ENCODE data around the gene IL6ST. TPM values are rescaled to one million over a fixed set of nuclear protein-coding genes. Genes with fewer than 3 reads are reported as not detected.
"Not testable (repeated sequence)": the region's sequence is repeated elsewhere in the genome, so short reads cannot be mapped to it uniquely, and the experiment has no call there.

The IL6ST gene
- total RNA-seq, 2 experiments from 2014 or later = 93.4 to 103 TPM

DNA sequence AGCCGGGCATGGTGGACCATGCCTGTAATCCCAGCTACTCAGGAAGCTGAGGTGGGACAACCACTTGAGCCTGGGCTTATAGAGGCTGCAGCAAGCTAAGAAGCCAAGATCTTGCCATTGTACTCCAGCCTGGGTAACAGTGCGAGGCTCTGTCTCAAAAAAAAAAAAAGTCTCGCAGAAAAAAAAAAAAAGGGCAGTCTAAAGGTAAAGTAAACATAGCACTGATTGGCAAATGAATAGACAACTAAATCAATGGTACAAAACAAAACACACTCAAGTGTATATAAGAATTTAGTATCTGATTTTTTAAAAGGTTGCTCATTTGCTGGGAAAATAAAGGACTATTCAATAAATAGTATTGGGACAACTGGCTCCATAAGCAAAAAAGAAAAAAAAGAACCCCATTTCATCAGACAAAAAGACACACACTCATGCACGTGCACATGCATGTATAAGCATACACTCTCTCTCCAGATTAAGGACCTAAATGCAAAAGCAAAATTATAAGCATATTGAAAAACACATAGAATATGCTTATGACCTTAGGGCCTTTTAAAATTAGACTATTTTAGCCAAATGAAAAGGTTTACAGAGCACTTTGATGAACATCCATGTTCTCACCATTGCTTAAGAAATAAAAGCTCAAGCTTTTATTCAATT, 5.7 kb downstream of the IL6ST start:
- CTCF ChIA-PET = interaction anchor here (0.7 to 2.2 kb wide), 7 partner anchors 9 to 213 kb away, joined by 3 to 6 read pairs (median 4); no protein-coding TSS in a partner anchor
- H3K9me3 Mint-ChIP-seq = peaks cover 4% of the 10 kb centered on the region
- H3K36me3 Mint-ChIP-seq (ENCODE audit: low read depth) = peaks cover 58% of the 10 kb centered on the region
- H3K4me1 Mint-ChIP-seq (ENCODE audit: low read depth) = peaks cover 80% of the 10 kb centered on the region
- peak overlapping the region; percentile 100 for H3K4me3 Mint-ChIP-seq
- no peaks in the 10 kb centered on the region for H3K27me3 Mint-ChIP-seq (ENCODE audit: low read depth)
- peak overlapping the region; percentile 82 for H3K27ac Mint-ChIP-seq
- intact Hi-C loops (cut with micrococcal nuclease) = loop anchor here (5.0 kb wide), 1 partner anchor 828 kb away; the partner anchor contains the start of gene MAP3K1
- no peak for DNase-seq

DNA sequence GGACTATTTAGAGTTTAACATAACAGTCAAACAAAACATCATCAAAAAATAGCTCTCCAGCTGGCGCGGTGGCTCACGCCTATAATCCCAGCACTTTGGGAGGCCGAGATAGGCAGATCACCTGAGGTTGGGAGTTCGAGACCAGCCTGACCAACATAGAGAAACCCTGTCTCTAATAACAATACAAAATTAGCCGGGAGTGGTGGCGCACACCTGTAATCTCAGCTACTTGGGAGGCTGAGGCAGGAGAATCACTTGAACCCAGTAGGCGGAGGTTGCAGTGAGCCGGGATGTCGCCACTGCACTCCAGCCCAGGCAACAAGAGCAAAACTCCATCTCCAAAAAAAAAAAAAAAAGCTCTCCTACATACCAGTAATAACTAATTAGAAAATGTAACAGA, 6.3 kb downstream of the IL6ST start:
- not testable (repeated sequence) for DNase-seq; H3K27me3 Mint-ChIP-seq (ENCODE audit: low read depth); H3K9me3 Mint-ChIP-seq
- Mint-ChIP-seq H3K36me3 (ENCODE audit: low read depth) (peaks cover 54% of the 10 kb centered on the region), H3K4me1 (ENCODE audit: low read depth) (peaks cover 84% of the 10 kb centered on the region), H3K27ac (peak overlapping the region; percentile 75), H3K4me3 (peak overlapping the region; percentile 62)
- intact Hi-C loops (cut with micrococcal nuclease) = loop anchor here (5.0 kb wide), 1 partner anchor 829 kb away; the partner anchor contains the start of gene MAP3K1
- CTCF ChIA-PET = interaction anchor here (0.7 to 2.2 kb wide), 4 partner anchors 60 to 213 kb away, joined by 3 to 6 read pairs (median 4); no protein-coding TSS in a partner anchor

DNA sequence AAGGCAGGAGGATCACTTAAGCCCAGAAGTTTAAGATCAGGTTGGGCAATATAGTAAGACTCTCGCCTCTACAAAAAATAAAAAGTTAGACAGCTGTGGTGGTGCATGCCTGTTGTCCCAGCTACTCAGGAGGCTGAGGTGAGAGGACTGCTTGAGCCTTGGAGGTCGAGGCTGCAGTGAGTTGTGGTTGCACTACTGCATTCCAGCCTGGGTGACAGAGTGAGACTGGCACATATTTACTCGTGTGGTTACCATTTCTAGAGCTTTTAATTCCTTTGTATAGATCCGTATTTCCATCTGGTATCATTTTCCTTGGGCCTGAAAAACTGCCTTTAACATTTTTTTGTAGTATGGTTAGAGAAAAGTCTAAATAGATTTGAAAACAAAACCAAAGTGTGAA, 7.8 kb downstream of the IL6ST start:
- intact Hi-C loops (cut with micrococcal nuclease) = loop anchor here (5.0 kb wide), 1 partner anchor 830 kb away; the partner anchor contains the start of gene MAP3K1
- Mint-ChIP-seq H3K36me3 (ENCODE audit: low read depth) (peaks cover 47% of the 10 kb centered on the region), H3K4me1 (ENCODE audit: low read depth) (peaks cover 91% of the 10 kb centered on the region), H3K9me3 (peaks cover 4% of the 10 kb centered on the region), H3K27me3 (ENCODE audit: low read depth) (no peaks in the 10 kb centered on the region), H3K27ac (peak overlapping the region; percentile 80), H3K4me3 (peak overlapping the region; percentile 1)
- CTCF ChIA-PET = interaction anchor here (0.9 kb wide), 1 partner anchor 13 kb away, joined by 4 read pairs; no protein-coding TSS in a partner anchor
- peak; percentile 27 for DNase-seq

DNA sequence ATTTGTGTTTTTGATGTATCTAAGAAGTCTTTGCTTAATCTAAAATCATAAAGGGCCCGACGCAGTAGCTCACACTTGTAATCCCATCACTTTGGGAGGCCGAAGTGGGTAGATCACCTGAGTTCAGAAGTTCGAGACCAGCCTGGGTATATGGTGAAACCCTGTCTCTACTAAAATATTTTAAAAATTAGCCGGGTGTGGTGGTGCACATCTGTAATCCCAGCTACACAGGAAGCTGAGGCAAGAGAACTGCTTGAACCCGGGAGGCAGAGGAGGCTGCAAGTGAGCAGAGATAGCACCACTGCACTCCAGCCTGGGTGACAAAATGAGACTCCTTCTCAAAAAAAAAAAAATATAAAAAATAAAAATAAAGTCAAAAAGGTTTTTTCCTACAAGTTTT, 9.6 kb downstream of the IL6ST start:
- no peaks in the 10 kb centered on the region for H3K27me3 Mint-ChIP-seq (ENCODE audit: low read depth)
- peak overlapping the region; percentile 44 for H3K4me3 Mint-ChIP-seq
- peaks cover 40% of the 10 kb centered on the region for H3K36me3 Mint-ChIP-seq (ENCODE audit: low read depth)
- CTCF ChIA-PET = interaction anchor here (0.6 to 4.3 kb wide), 3 partner anchors 49 to 216 kb away, joined by 3 to 37 read pairs (median 4); no protein-coding TSS in a partner anchor
- peaks cover 2% of the 10 kb centered on the region for H3K9me3 Mint-ChIP-seq
- intact Hi-C loops (cut with micrococcal nuclease) = loop anchor here (5.0 kb wide), 1 partner anchor 832 kb away; the partner anchor contains the start of gene MAP3K1
- H3K4me1 Mint-ChIP-seq (ENCODE audit: low read depth) = peaks cover 83% of the 10 kb centered on the region
- H3K27ac Mint-ChIP-seq = peak overlapping the region; percentile 88
- peak; percentile 47 for DNase-seq

DNA sequence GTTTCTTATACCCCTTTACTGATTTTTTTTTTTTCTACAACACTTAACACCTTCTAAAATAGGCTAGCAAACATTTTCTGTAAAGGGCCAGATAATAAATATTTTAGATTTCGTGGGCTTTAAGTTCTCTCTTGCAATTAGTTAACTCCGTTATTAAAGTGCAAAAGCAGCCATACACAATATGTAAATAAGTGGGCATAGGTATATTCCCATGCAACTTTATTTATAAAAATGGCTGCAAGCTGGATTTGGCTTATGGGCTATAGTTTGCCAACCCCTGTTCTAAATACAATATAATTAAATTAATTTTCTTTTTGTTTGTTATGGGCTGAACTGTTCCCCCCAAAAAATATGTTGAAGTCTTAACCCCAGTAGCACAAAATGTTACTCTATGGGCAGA, 10.8 kb downstream of the IL6ST start:
- Mint-ChIP-seq H3K9me3 (peaks cover 2% of the 10 kb centered on the region), H3K27me3 (ENCODE audit: low read depth) (no peaks in the 10 kb centered on the region), H3K4me1 (ENCODE audit: low read depth) (peaks cover 81% of the 10 kb centered on the region), H3K36me3 (ENCODE audit: low read depth) (peaks cover 40% of the 10 kb centered on the region), H3K27ac (peak overlapping the region; percentile 88), H3K4me3 (peak overlapping the region; percentile 19)
- intact Hi-C loops (cut with micrococcal nuclease) = loop anchor here (1.0 to 5.0 kb wide), 3 partner anchors 217 to 812 kb away; partner anchors contain the start of gene CDC20B
- no peak for DNase-seq
- CTCF ChIA-PET = interaction anchor here (0.6 to 4.3 kb wide), 3 partner anchors 18 to 217 kb away, joined by 3 to 37 read pairs (median 6); no protein-coding TSS in a partner anchor

DNA sequence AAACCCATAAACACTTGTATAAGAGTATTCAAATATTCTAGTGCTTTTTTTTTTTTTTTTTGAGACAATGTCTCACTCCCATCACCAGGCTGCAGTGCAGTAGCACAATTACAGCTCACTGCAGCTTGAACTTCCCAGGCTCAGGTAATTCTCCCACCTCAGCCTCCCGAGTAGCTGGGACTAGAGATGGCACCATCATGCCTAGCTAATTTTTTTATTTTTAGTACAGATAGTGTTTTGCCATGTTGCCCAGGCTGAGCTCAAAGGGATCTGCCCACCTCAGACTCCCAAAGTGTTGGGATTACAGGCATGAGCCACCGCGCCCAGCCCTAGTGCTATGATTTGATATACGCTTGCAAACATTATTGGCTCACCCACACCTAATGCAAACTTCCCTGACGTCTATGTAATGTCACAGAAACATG, 11.8 kb downstream of the IL6ST start:
- H3K4me1 Mint-ChIP-seq (ENCODE audit: low read depth) = peaks cover 82% of the 10 kb centered on the region
- peak overlapping the region; percentile 87 for H3K27ac Mint-ChIP-seq

DNA sequence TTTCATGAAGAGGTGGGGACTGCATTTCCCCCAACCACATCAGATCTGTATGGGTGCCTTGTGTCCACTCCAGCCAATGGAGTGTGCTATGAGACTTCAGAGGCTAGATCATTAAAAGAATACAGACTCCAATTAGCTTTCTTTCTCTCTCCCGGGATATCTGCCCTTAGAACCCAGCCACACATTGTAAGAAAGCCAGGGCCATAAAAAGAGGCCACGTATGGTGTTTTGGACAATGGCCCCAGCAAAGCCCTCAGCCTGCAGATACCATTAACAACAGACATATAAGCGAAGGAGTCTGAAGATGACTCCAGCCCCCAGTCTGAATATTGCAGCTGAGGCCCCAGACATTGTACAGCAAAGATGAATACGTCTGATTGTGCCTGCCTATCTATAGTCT, 21.5 kb downstream of the IL6ST start:
- Mint-ChIP-seq H3K4me3 (no peak overlapping the region), H3K27me3 (ENCODE audit: low read depth) (no peaks in the 10 kb centered on the region), H3K27ac (peak overlapping the region; percentile 13), H3K9me3 (no peaks in the 10 kb centered on the region), H3K4me1 (ENCODE audit: low read depth) (peaks cover 77% of the 10 kb centered on the region), H3K36me3 (ENCODE audit: low read depth) (peaks cover 52% of the 10 kb centered on the region)
- CTCF ChIA-PET = interaction anchor here (0.6 to 1.4 kb wide), 4 partner anchors 14 to 229 kb away, joined by 3 to 4 read pairs (median 4); no protein-coding TSS in a partner anchor
- intact Hi-C loops (cut with micrococcal nuclease) = no loop called here
- DNase-seq = no peak

More for the DNA sequence above, 11.8 kb downstream of the IL6ST start:
- CTCF ChIA-PET = interaction anchor here (0.5 to 4.3 kb wide), 15 partner anchors 8 to 287 kb away, joined by 3 to 37 read pairs (median 3); no protein-coding TSS in a partner anchor
- peaks cover 2% of the 10 kb centered on the region for H3K9me3 Mint-ChIP-seq
- peak overlapping the region; percentile 61 for H3K4me3 Mint-ChIP-seq
- H3K27me3 Mint-ChIP-seq (ENCODE audit: low read depth) = no peaks in the 10 kb centered on the region
- DNase-seq = peak; percentile 53
- intact Hi-C loops (cut with micrococcal nuclease) = loop anchor here (1.0 to 5.0 kb wide), 3 partner anchors 218 to 811 kb away; partner anchors contain the start of gene CDC20B
- peaks cover 37% of the 10 kb centered on the region for H3K36me3 Mint-ChIP-seq (ENCODE audit: low read depth)

DNA sequence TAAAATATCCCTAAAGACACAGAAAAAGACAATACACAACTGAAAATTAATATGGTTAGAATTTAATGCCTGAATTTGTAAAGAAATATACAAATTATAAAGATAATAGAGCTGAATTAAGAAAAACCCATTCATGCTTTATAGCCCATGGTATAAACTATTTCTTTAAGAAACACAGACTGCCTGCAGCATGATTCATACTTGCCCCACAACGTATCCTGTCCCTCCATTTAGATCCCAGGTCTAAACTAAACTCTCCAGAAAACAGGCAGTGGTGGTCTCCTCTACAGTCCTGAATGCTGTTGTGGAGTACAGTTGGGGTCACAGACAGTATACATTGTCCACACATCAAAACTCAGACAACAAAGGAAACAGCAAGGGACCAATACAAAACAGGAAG, 24.8 kb downstream of the IL6ST start:
- CTCF ChIA-PET = interaction anchor here (3.1 kb wide), 1 partner anchor 33 kb away, joined by 9 read pairs; no protein-coding TSS in a partner anchor
- DNase-seq = no peak
- Mint-ChIP-seq H3K4me3 (no peak overlapping the region), H3K9me3 (no peaks in the 10 kb centered on the region), H3K27me3 (ENCODE audit: low read depth) (no peaks in the 10 kb centered on the region), H3K4me1 (ENCODE audit: low read depth) (peaks cover 71% of the 10 kb centered on the region), H3K27ac (peak overlapping the region; percentile 89), H3K36me3 (ENCODE audit: low read depth) (peaks cover 47% of the 10 kb centered on the region)
- intact Hi-C loops (cut with micrococcal nuclease) = no loop called here

DNA sequence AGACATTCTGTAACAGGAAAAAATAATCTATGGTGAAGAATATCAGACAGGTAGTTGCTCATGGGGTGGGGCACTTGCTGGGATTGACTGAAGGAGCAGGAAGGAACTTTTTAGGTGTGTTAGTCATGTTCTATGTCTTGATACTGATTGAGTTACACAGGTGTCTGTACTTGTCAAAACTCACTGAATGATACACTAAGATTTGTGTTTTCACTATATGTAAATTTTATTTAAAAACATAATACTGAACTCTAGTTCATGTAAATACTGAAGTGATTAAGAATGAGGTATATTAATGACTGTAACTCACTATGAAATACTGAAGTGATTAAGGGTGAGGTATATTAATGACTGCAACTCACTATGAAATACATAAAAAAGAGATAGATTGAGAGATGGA, 28.5 kb downstream of the IL6ST start:
- H3K4me1 Mint-ChIP-seq (ENCODE audit: low read depth) = peaks cover 54% of the 10 kb centered on the region
- DNase-seq = peak; percentile 35
- no peak overlapping the region for H3K4me3 Mint-ChIP-seq
- H3K27me3 Mint-ChIP-seq (ENCODE audit: low read depth) = no peaks in the 10 kb centered on the region
- CTCF ChIA-PET = no interaction called here
- H3K27ac Mint-ChIP-seq = peak overlapping the region; percentile 78
- peaks cover 38% of the 10 kb centered on the region for H3K36me3 Mint-ChIP-seq (ENCODE audit: low read depth)
- intact Hi-C loops (cut with micrococcal nuclease) = loop anchor here (1.0 kb wide), 2 partner anchors 12 to 363 kb away; no protein-coding TSS in a partner anchor
- no peaks in the 10 kb centered on the region for H3K9me3 Mint-ChIP-seq

DNA sequence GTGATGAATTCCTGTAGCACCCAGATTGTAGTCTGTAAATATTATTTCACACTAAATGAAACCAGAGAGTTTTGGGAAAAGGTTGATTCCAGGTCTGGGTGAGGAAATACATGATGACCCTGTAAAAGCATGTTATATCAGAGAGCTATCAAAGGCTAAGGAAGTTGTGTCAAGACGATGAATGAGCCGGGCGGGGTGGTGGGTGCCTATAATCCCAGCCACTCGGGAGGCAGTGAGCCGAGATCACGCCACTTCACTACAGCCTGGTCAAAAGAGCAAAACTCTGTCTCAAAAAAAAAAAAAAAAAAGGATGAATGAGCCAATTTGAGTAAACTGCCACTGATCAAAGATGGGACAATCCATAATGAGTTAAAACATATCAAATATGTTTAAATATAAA, 29.2 kb downstream of the IL6ST start:
- Mint-ChIP-seq H3K36me3 (ENCODE audit: low read depth) (peaks cover 40% of the 10 kb centered on the region), H3K9me3 (no peaks in the 10 kb centered on the region), H3K4me3 (no peak overlapping the region), H3K4me1 (ENCODE audit: low read depth) (peaks cover 54% of the 10 kb centered on the region), H3K27me3 (ENCODE audit: low read depth) (no peaks in the 10 kb centered on the region), H3K27ac (peak overlapping the region; percentile 70)
- intact Hi-C loops (cut with micrococcal nuclease) = loop anchor here (2.0 kb wide), 1 partner anchor 19 kb away; no protein-coding TSS in a partner anchor
- DNase-seq = no peak
- CTCF ChIA-PET = interaction anchor here (1.0 kb wide), 1 partner anchor 12 kb away, joined by 4 read pairs; no protein-coding TSS in a partner anchor

DNA sequence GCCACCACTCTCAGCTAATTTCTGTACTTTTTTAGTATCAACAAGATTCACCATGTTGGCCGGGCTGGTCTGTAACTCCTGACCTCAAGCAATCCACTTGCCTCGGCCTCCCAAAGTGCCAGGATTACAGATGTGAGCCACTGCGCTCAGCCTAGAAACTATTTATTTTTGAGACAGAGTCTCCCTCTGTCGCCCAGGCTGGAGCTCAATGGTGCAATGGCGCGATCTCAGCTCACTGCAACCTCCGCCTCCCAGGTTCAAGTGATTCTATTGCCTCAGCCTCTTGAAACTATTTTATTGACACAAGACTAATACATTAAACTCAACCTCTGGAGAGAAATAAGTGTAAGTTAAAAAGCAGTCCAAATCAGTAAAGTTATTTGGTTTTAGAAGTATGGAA, 34.0 kb downstream of the IL6ST start:
- Mint-ChIP-seq H3K4me3 (no peak overlapping the region), H3K27ac (peak overlapping the region; percentile 79), H3K9me3 (no peaks in the 10 kb centered on the region), H3K4me1 (ENCODE audit: low read depth) (peaks cover 41% of the 10 kb centered on the region), H3K36me3 (ENCODE audit: low read depth) (peaks cover 43% of the 10 kb centered on the region), H3K27me3 (ENCODE audit: low read depth) (no peaks in the 10 kb centered on the region)
- intact Hi-C loops (cut with micrococcal nuclease) = no loop called here
- no peak for DNase-seq
- CTCF ChIA-PET = no interaction called here

DNA sequence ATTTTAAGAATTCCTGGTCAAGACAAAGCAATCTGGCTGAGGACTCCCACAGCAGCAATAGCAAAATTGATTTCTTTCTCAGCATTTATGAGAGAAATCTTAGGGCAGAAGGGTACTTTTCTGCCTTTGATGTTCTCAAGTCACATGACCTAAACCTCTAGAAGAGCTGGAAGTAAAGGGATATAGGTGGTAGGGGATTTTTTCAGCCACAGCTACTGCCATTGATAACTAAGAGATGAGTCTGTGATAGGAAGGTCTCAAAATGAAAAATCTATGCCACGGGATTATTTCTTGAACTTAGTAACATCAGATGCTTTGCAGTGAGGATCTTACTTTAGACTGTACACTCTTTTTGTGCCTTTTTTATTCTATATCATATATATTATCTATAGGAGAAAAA, 35.6 kb downstream of the IL6ST start:
- DNase-seq = no peak
- Mint-ChIP-seq H3K27ac (peak overlapping the region; percentile 55), H3K36me3 (ENCODE audit: low read depth) (peaks cover 46% of the 10 kb centered on the region), H3K9me3 (no peaks in the 10 kb centered on the region), H3K4me1 (ENCODE audit: low read depth) (peaks cover 36% of the 10 kb centered on the region), H3K4me3 (no peak overlapping the region), H3K27me3 (ENCODE audit: low read depth) (no peaks in the 10 kb centered on the region)
- CTCF ChIA-PET = interaction anchor here (0.9 kb wide), 1 partner anchor 22 kb away, joined by 3 read pairs; no protein-coding TSS in a partner anchor
- intact Hi-C loops (cut with micrococcal nuclease) = loop anchor here (2.0 kb wide), 1 partner anchor 14 kb away; no protein-coding TSS in a partner anchor
